GM19035 (cell line): ENCODE data around the gene RFPL4A.
"Not testable (repeated sequence)": the region's sequence is repeated elsewhere in the genome, so short reads cannot be mapped to it uniquely, and the experiment has no call there.

Source experiments
- ATAC-seq: cut with Tn5 transposase; IDR thresholded peaks from one replicate; pipeline ENCODE4 v1.9.1; 2021; ENCODE audit not compliant: unreplicated experiment

RFPL4A gene

GRCh38 chr19:55758797-55759196, at the start of gene RFPL4A:
TSS of gene RFPL4A (plus strand) at chr19:55759097. CDS start at chr19:55761801, 2,704 bp downstream.
- ATAC-seq, result not testable (repeated sequence)

GRCh38 chr19:55711719-55712118, 47.2 kb upstream of the RFPL4A start:
- no peak for ATAC-seq

GRCh38 chr19:55712804-55713631, 45.9 kb upstream of the RFPL4A start:
- ATAC-seq, result no peak

- ATAC-seq, result no peak
Measured at GRCh38 chr19:55716531-55716930, 42.4 kb upstream of the RFPL4A start.

- no peak for ATAC-seq
Measured at GRCh38 chr19:55717251-55717650, 41.6 kb upstream of the RFPL4A start.

GRCh38 chr19:55717879-55718711, 40.8 kb upstream of the RFPL4A start:
- not testable (repeated sequence) for ATAC-seq

- no peak for ATAC-seq
Measured at GRCh38 chr19:55720214-55720746, 38.6 kb upstream of the RFPL4A start.

- ATAC-seq, result no peak
Measured at GRCh38 chr19:55720801-55721200, 38.1 kb upstream of the RFPL4A start.

GRCh38 chr19:55723491-55723890, 35.4 kb upstream of the RFPL4A start:
- no peak for ATAC-seq

GRCh38 chr19:55730378-55730777, 28.5 kb upstream of the RFPL4A start:
- not testable (repeated sequence) for ATAC-seq

GRCh38 chr19:55738302-55738701, 20.6 kb upstream of the RFPL4A start, which contains the start of gene NLRP9:
TSS of gene NLRP9 (minus strand) at chr19:55738402. CDS start at chr19:55738374, 28 bp downstream.
- ATAC-seq, result no peak

- ATAC-seq, result no peak
Measured at GRCh38 chr19:55750715-55751114, 8.2 kb upstream of the RFPL4A start.

GRCh38 chr19:55753401-55753800, 5.5 kb upstream of the RFPL4A start:
- ATAC-seq, result no peak

GRCh38 chr19:55756808-55757207, 2.1 kb upstream of the RFPL4A start:
- ATAC-seq, result not testable (repeated sequence)

- ATAC-seq, result no peak
Measured at GRCh38 chr19:55766466-55766865, 7.6 kb downstream of the RFPL4A start.

GRCh38 chr19:55768818-55769217, 9.9 kb downstream of the RFPL4A start, which contains the start of gene RFPL4AL1:
TSS of gene RFPL4AL1 (plus strand) at chr19:55769118. CDS start at chr19:55771805, 2,687 bp downstream.
- ATAC-seq, result not testable (repeated sequence)

- not testable (repeated sequence) for ATAC-seq
Measured at GRCh38 chr19:55769632-55770031, 10.7 kb downstream of the RFPL4A start.

- ATAC-seq, result no peak
Measured at GRCh38 chr19:55777528-55777927, 18.6 kb downstream of the RFPL4A start.

GRCh38 chr19:55778331-55778730, 19.4 kb downstream of the RFPL4A start:
- ATAC-seq, result no peak

- ATAC-seq, result no peak
Measured at GRCh38 chr19:55781112-55781511, 22.2 kb downstream of the RFPL4A start.

- ATAC-seq, result no peak
Measured at GRCh38 chr19:55795021-55795420, 36.1 kb downstream of the RFPL4A start.
